ENCODE data around the gene TRDN.

DNA sequence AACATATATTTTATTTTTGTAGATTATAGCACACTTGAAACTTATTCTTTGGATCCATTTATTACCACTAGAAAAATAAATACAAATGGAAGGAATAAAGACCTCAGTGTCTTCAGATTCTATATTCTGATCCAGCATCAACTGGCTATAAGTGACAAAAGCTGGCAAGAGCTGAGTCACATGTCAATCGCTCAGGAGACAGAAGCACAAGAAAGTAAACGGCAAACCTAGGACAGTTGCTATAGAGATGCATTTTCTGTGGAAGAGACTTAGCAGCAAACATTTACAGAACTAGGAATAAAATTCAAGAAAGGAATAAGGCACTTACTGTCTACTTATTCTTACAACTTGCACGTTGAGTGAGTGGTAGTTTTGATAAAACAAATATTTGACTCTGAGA, 410.4 kb downstream of the TRDN start:
- TF ChIP-seq, protein P1, sequence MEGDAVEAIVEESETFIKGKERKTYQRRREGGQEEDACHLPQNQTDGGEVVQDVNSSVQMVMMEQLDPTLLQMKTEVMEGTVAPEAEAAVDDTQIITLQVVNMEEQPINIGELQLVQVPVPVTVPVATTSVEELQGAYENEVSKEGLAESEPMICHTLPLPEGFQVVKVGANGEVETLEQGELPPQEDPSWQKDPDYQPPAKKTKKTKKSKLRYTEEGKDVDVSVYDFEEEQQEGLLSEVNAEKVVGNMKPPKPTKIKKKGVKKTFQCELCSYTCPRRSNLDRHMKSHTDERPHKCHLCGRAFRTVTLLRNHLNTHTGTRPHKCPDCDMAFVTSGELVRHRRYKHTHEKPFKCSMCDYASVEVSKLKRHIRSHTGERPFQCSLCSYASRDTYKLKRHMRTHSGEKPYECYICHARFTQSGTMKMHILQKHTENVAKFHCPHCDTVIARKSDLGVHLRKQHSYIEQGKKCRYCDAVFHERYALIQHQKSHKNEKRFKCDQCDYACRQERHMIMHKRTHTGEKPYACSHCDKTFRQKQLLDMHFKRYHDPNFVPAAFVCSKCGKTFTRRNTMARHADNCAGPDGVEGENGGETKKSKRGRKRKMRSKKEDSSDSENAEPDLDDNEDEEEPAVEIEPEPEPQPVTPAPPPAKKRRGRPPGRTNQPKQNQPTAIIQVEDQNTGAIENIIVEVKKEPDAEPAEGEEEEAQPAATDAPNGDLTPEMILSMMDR (conservative IDR thresholded peaks at IDR 0.05; ENCODE audit: low read length) = no peak
- TF ChIP-seq EZH2phosphoT487 (IDR thresholded peaks at IDR 0.05; ENCODE audit: borderline replicate concordance) = no peak
